Left forelimb (tissue), 1 donor: ENCODE measurements around the gene CFAP299.

Experiments used
- DNase-seq: peaks from one replicate; pipeline ENCODE4 v3.0.0-alpha.2; 2018; ENCODE audit warnings: low spot score

The CFAP299 gene

GRCh38 chr4:80448056-80448455 lies 112.5 kb downstream of the CFAP299 start:
- no peak for DNase-seq

GRCh38 chr4:80452055-80452454 lies 116.5 kb downstream of the CFAP299 start:
- DNase-seq, result no peak

GRCh38 chr4:80452768-80453167 lies 117.2 kb downstream of the CFAP299 start:
- DNase-seq, result no peak

GRCh38 chr4:80454040-80454439 lies 118.5 kb downstream of the CFAP299 start:
- no peak for DNase-seq

- DNase-seq, result no peak
Measured at GRCh38 chr4:80454556-80454955, 119.0 kb downstream of the CFAP299 start.

- no peak for DNase-seq
Measured at GRCh38 chr4:80459918-80460473, 124.5 kb downstream of the CFAP299 start.

GRCh38 chr4:80461412-80461811 lies 125.9 kb downstream of the CFAP299 start:
- DNase-seq, result no peak

GRCh38 chr4:80462621-80463091 lies 127.1 kb downstream of the CFAP299 start:
- DNase-seq, result no peak

GRCh38 chr4:80463509-80463908 lies 128.0 kb downstream of the CFAP299 start:
- no peak for DNase-seq

GRCh38 chr4:80465238-80465637 lies 129.7 kb downstream of the CFAP299 start:
- DNase-seq, result no peak

- DNase-seq, result no peak
Measured at GRCh38 chr4:80465736-80466135, 130.2 kb downstream of the CFAP299 start.

- no peak for DNase-seq
Measured at GRCh38 chr4:80466618-80467017, 131.1 kb downstream of the CFAP299 start.

- no peak for DNase-seq
Measured at GRCh38 chr4:80471756-80472155, 136.2 kb downstream of the CFAP299 start.

- DNase-seq, result no peak
Measured at GRCh38 chr4:80475236-80475635, 139.7 kb downstream of the CFAP299 start.

- no peak for DNase-seq
Measured at GRCh38 chr4:80475798-80476197, 140.3 kb downstream of the CFAP299 start.

GRCh38 chr4:80484712-80485111 lies 149.2 kb downstream of the CFAP299 start:
- DNase-seq, result no peak

GRCh38 chr4:80486603-80487002 lies 151.1 kb downstream of the CFAP299 start:
- DNase-seq, result no peak

- no peak for DNase-seq
Measured at GRCh38 chr4:80489798-80490197, 154.3 kb downstream of the CFAP299 start.

- no peak for DNase-seq
Measured at GRCh38 chr4:80492761-80493160, 157.2 kb downstream of the CFAP299 start.

- no peak for DNase-seq
Measured at GRCh38 chr4:80495865-80496264, 160.3 kb downstream of the CFAP299 start.

- DNase-seq, result no peak
Measured at GRCh38 chr4:80498725-80499124, 163.2 kb downstream of the CFAP299 start.

- no peak for DNase-seq
Measured at GRCh38 chr4:80500613-80501012, 165.1 kb downstream of the CFAP299 start.

- DNase-seq, result no peak
Measured at GRCh38 chr4:80507077-80507476, 171.5 kb downstream of the CFAP299 start.

GRCh38 chr4:80507507-80507906 lies 172.0 kb downstream of the CFAP299 start:
- no peak for DNase-seq

GRCh38 chr4:80515496-80515895 lies 180.0 kb downstream of the CFAP299 start:
- DNase-seq, result no peak
